ENCODE data around the gene C1orf56.

Gene C1orf56

DNA sequence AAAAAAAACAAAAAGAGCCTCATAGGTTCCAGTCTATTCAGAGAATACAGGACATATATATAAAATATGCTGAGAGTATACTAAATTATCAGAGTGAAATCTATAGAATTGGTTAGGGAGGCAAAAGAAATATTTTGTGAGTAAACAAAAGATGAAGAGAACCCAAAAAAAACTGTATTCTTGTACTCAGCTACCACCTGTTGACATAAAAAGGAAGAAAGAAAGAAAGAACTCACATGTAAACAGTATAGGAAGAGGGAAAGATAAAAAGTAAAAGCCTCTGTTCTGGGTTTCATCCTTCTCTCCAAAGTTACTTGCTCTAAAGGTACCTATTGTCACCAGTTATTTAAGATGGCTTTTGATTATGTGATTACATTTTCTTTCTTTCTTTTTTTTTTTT, 21.1 kb upstream of the C1orf56 start:
- no peak for FAIRE-seq

DNA sequence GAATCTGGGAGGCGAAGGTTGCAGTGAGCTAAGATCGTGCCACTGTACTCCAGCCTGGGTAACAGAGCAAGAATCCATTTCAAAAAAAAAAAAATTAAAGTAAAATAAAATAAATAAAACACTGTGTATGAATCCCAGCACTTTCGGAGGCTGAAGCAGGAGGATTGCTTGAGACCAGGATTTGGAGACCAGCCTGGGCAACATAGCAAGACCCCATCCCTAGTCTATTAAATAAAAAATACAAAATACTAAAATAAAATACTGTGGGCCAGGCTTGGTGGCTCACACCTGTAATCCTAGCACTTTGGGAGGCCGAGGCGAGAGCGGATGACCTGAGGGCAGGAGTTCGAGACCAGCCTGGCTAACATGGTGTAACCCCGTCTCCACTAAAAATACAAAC, 15.4 kb upstream of the C1orf56 start:
- no peak for FAIRE-seq

DNA sequence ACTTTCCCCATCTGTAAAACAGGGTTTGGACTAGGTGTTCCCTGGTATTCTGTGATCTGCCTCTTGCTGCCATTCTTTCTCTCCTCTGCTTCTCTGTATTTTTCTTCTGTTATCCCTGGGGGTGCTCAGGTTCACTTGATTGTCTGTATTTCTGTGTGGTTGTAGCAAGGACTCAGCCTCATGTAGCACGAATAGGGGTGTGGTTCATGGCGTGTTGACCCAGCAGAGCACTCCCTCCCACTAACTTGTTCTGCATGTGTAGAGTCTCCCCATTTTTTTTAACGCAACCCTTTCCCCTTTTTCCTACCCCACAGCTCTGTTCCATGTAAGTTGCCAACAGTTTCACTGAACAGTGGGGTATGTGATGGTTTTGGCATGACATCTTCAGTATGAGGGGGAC, 12.4 kb upstream of the C1orf56 start:
- FAIRE-seq: no peak

DNA sequence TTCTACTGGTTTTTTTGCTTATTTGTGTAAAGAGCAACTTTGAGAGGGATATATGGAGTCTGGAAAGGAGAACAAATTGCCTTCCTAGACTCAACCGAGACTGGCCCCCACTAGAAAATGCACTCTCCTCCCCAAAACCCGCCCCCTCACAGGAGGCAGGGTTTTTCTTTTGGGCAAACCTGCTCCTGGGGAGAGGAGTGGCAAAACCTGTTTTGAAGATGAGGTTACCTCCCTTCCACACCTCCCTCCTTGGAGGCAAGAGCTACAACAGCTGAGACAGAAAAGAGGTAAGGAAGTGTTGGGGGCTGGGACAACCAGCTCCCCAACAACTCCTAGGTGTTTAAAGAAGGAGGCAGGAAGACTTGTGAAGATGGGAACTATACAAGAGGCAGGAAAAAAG, 11.2 kb upstream of the C1orf56 start, which contains the start of gene BNIPL:
Gene BNIPL (plus strand): TSS at position 231 of the 400 bp plus-strand sequence. CDS start 140 bp downstream, at position 371.
- no peak for FAIRE-seq

DNA sequence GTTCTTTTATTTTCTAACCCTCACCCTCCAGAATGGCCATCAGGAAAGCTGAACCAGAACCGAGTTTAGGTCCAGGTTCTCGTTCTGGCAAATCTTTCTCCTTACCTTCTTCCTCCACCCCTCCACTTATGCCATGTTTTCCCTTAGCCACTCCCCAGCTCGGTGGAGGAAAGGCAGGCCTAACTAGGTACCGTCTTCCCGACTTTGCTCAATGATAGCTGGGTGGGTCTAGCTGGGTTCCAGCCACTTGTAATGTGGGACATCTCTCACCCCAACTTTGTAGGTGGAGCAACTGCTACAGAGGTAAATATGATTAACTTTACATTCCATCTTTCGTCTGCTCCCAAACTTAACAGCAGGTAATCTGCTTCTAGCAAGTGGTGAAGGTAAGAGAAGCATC, 10.5 kb upstream of the C1orf56 start:
- FAIRE-seq: no peak

DNA sequence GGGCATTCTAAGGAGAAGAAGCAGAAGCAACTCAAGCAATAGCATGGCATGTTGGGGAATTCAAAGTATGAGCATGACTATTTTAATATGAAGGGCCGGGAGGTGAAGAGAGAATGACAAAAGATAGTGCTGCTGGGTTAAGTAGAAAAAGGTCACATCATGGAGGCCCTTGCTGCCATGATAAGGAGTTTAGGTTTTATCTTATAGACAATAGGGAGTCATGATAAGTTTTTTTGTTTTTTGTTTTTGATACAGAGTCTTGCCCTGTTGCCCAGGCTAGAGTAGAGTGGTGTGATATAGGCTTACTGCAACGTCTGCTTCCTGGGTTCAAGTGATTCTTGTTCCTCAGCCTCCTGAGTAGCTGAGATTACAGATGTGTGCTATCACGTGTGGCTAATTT, 8.0 kb upstream of the C1orf56 start:
- FAIRE-seq: no peak

DNA sequence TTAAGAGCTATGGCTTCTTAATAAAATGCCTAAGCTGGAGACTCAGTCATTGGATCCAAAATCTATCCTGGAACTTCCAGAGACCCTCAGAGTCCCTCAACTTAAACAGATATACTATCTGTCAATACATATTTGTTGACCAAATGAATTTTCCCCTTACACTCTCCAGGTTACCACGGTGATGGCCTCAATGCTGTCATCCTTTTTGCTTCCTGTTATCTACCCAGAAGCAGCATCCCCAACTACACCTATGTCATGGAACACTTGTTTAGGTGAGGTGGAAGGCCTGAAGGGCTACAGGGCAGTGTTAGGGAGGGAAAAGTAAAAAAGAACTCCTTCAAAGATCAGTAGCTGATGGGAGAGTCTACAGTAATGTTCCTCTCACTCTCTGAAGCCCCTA, 4.4 kb upstream of the C1orf56 start:
- FAIRE-seq: no peak

DNA sequence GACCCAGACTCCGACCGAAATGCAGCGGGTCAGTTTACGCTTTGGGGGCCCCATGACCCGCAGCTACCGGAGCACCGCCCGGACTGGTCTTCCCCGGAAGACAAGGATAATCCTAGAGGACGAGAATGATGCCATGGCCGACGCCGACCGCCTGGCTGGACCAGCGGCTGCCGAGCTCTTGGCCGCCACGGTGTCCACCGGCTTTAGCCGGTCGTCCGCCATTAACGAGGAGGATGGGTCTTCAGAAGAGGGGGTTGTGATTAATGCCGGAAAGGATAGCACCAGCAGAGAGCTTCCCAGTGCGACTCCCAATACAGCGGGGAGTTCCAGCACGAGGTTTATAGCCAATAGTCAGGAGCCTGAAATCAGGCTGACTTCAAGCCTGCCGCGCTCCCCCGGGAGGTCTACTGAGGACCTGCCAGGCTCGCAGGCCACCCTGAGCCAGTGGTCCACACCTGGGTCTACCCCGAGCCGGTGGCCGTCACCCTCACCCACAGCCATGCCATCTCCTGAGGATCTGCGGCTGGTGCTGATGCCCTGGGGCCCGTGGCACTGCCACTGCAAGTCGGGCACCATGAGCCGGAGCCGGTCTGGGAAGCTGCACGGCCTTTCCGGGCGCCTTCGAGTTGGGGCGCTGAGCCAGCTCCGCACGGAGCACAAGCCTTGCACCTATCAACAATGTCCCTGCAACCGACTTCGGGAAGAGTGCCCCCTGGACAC, 534 bp downstream of the C1orf56 start:
- no peak for FAIRE-seq

DNA sequence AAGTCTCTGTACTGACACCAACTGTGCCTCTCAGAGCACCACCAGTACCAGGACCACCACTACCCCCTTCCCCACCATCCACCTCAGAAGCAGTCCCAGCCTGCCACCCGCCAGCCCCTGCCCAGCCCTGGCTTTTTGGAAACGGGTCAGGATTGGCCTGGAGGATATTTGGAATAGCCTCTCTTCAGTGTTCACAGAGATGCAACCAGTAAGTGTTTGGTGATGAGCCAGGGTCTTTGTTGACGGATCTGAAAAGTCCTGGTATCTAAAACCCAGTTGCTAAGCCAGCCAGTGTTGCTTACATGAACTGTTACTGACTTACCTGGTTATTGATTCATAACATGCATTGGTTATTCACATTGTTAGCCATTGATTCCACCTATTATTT, 1.1 kb downstream of the C1orf56 start:
- no peak for FAIRE-seq

DNA sequence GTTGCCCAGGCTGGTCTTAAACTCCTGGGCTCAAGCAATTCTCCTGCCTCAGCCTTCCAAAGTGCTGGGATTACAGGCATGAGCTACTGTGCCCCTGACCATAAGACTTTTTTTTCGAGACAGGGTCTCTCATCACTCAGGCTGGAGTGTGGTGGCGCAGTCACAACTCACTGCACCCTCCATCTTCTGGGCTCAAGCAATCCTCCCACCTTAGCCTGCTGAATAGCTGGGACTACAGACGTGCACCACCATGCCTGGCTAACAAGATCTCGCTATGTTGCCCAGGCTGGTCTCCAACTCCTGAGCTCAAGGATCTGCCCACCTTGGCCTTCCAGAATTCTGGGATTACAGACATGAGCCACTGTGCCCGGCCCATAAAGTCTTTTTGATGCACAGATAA, 1.9 kb downstream of the C1orf56 start:
- no peak for FAIRE-seq

DNA sequence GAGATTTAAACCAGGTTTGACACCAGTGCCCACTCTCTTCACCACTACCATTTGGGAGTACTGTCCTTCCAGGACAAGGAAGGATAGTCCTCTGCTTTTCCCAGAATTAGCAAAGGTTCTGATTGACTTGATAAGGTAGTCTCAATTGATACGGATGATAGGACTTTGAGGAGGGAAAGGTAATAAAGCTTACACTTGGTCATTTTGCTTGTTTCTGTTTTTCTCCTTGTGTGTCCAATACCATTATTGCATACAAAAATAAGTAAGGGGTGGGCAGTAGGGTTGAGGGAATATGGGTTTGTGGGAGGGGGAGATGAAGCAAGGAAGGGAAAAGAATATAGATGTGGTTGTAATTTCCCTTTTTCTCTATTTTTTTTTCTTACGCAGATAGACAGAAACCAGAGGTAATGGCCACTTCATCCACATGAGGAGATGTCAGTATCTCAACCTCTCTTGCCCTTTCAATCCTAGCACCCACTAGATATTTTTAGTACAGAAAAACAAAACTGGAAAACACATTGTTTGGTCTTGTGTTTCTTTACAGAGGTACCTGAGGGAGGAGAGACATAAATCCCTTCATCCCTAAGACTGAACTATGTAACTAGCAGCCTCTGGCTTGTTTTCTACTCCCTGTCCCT, 2.6 kb downstream of the C1orf56 start:
- FAIRE-seq: no peak

DNA sequence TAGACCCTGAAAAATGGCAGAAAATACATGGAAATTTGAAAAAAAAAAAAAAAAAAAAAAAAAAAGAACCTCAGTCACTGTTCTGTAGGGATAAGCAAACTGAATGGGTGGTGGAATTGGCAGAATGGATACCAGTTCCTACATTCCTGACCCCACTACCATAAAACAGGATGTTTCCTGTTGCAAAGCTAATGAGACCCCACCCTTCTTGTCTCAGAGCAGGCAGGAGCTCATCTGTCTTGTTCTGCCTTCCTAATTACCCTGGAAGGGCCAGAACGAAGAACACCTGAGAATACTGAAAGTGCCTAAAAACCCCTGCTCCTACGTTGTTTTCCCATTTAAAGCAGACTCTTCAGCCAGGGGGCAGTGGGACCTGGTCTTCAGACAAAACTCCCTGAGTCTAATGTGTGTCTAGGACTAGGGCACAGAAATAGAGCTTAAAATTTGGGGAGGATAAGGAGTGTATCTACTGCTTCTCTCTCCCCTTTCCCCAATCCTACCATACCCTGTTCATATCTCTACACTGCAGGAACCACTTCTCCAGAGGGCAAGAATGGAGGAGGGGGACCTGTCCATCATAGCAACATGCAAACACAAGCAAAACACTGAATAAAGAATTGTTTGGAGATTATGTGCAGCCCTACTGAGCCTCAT, 3.9 kb downstream of the C1orf56 start:
- FAIRE-seq: no peak

DNA sequence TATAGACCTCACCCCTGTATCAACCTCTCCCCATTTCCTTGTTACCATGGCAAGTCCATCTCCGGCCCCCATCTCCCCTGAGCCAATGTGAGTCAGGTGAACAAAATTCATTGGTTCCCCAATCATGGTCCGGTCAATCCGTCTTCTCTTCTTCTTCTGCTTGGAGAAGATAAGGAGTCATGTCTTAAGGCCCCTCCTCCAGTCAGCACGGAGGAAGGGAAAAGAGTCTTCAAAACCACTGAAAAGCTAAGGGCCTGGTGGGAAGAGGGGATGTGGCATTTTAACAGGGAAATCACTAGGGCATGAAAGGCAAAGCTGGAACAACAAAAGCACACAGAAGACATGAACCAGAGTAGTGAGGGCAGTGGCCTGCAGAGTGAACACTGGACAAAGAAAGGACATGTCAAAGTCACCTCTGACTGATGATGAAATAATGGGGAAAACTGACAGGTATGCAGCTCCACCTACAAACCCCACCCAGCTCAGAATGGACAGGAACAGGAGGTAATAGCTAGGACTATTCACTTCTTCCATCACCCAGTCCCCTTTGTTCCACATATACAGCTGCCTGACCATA, 7.5 kb downstream of the C1orf56 start:
- no peak for FAIRE-seq

DNA sequence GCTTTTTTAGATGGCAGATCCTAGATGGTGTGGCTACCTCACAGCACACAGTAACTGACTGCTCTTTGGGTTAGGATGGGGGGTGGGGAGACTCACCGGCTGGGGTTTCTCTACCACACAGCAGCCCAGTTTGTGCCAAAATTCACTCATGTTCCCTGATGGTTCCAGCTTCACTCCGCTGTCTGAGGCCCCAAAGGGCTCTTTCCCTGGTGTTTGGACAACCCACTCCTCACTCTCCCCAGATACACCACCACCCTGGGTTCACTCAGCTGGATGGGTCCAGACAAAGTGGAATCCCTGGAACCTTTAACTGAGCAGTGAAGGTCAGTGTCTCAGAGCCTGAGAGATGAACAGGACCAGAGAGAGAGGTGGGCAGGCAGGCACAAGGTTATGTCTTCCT, 8.0 kb downstream of the C1orf56 start:
- no peak for FAIRE-seq

DNA sequence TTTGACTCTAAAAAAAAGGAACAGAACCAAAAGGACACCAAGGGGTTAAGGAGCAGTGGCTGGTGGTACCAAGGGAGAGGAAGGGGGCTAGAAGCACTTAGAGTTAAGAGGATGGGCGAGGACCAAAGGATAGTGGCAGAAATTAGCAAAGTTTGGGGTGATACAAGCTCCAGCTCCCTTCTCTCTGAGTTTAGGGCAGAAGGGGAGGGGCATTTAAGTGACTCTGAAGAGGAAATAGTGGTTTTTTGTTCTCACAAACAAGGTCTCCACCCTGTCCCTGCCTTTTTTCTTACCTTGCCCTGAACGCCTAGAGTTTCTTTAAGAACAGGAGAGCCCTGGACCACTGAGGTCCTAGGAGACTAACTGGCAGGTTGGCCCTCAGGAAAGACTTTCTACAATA, 8.6 kb downstream of the C1orf56 start:
- no peak for FAIRE-seq

DNA sequence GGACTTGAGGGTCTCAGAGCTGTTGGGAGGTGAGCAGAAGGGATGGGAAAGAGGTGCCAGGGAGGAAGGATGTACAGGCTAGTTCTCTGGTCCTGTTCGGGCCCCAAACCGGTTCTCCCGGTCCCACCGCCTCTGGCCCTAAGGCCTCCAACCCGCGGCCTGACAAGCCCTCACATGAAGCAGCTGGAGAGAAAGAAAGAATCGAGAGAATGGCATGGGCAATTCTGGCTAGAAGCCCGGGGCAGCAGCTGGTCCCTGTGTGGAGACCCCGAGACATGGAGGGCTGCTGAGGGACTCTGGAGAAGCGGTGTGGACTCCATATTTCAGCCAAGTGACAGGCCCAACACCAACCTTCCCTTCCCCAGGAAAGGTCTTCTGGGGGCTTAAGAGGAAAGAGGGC, 11.1 kb downstream of the C1orf56 start:
- no peak for FAIRE-seq

DNA sequence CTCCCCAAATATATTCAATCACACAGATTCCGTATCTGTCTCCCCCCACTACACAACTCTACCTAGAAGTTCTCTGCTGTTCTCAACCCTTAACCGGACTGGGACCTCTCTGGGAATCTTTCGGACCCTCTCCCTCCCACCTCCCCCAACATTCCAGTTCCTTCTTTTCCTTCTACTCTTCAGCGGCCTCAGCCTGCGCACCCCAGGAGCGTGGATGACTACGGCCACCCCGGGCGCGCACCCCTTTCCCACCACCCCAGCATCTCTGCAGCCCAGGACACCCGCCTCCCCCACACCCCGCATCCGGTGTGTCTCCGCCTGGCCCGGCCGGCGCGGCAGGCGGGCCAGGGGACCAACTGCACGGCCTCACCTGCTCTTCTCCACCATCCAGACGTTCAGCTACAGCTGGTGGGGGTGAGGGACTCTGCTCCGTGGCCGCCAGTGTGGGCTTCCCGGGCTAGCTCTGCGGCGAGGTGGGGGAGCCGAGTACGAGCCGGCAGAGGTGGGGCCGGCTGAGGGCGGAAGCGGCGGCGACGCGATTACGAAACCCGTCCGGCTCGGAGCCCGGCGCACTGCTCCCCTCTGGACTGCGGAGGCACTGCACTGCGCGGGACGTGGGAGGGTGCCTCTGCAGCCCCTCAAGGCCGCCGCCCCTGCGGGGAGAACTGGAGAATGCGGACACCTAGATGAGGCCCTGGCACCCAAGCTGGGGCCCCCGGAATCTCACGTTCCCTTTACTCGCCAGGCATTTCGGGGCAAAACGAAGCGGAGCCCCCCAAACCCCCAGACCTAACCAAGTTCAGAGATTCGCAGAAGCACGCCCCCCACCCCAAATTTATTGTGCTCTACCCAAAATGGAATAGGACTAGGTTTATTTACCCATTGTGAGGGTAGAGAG, 11.8 kb downstream of the C1orf56 start, which contains the start of gene CDC42SE1:
Gene CDC42SE1 (minus strand): TSS at position 514 of the 898 bp plus-strand sequence. CDS start 3,892 bp downstream, outside the sequence.
- FAIRE-seq: no peak

DNA sequence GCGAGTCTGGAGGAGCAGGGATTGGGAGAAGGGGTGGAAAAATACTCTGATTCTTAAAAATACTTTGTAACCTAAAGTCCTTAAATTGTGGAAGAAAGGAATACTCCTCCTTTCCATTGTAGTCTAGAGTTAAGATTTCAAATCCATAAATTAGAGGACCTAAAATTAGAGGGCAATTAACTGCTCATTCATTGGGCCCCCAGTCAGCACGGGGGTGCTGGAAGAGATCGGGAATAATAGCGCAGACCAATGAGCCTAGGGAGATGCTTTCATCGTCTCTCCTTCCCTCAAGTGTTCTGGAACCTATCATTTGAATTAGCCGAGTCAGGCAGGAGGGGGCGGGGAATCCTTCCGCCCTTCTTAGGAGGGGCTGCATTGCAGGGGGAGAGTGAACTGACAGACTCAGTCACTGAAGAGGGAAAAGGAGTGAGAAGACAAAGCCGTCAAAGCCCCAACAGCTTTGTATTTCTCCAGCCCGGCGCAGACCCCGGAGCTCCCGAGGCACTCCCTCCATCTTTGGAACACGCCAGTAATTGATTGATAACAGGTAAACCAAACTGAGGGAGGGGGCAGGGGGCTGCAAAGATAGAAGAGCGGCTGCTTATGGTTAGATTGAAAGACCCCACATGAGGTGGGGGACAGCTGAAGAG, 12.6 kb downstream of the C1orf56 start, which contains the start of gene MLLT11:
Gene MLLT11 (plus strand): TSS at position 391 of the 650 bp plus-strand sequence. CDS start 6,828 bp downstream, outside the sequence.
- peak; percentile 52 for FAIRE-seq

DNA sequence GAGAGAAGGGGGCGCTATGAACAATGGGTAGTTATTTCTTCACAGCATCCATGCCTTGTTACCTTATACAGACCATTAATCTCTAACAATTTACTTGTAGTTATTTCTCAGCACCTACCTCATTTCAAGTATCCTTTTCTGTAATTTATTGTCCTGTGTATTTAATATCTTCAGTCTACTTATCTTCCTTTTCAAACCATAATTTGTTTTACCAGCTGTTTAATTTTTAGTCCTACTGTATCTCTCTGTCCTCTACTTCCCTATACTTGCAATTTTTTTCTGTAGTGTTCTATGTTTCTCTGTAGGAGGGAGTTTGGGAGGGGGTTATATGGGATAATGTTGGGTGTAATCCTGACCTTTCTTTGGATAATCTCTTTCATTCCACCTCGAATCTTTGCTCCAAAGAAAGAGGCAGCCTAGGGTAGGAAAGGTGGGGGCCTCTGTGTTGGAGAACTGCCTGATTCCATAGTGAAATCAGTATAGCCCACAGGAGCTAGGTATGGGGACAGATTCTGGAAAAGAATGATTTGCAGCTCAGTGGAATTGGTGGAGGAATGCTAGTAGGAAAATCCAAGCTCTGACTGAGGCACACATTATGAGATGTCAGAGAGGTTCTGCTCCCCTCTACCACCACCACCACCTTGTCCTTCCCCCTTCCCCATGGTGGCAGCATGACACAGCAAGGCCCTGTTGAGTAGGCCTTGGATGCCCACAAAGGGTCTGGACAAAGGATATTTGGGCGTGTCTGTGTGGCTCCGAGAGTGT, 13.3 kb downstream of the C1orf56 start:
- FAIRE-seq: no peak

DNA sequence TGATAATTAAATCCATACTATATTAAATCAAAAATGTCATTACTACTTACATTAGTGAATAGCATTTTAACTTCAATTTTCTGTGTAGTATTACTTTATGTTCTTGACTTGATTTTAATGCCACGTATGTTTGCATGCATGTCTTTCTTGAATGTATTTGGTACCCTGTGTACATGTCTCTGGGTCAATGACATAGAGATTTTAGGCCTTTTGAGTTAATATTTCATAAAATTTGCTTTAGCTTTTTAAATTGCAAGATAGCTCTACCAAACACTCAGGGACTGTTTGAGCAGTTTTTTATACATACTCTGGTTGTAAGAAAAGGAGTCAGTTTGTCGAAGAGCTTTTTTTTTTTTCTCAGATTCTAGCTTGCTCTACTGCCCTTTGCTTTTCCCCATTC, 14.2 kb downstream of the C1orf56 start:
- FAIRE-seq: no peak

DNA sequence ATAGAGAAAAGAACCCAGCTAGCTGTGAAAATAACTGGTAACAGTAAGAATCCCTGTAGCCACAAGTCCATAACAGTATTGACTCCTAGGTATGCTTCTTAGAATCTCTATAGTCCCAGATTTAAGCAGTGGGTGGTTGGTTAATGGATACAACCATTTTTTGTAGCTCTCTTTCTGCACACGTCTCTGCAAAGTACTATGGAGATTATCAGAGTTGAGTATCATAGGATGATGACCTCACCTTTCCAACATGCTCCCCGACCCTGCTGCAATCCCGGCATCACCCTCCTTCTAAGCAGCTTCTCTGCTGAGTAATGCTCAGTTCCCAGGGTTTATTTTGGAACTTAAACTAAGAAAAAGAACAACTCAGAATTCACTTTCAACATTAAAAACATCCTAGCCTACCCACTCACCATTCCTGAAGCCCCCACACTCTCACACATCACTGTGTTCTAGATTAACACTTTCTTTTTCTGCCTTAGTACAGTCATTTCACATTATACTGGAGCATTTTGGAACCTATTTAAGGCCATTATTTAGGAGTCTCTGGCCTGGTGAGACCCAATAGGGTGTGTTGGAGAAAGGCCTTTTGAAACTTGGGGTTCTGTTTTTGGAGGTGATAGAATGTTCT, 15.3 kb downstream of the C1orf56 start:
- no peak for FAIRE-seq
